Mucosa of rectum (tissue), 2 donors: ENCODE measurements around the gene CPSF4.
"Not testable (repeated sequence)": the region's sequence is repeated elsewhere in the genome, so short reads cannot be mapped to it uniquely, and the experiment has no call there.

Experiments
- H3K27ac ChIP-seq, 2 donors: one replicate each; pipeline ENCODE4 v1.7.0; 2013; ENCODE audit warnings: inconsistent platforms in 2 of 2, low read depth in 2 of 2, low read length in 2 of 2
- H3K27me3 ChIP-seq, 2 donors: one replicate each; pipeline ENCODE4 v1.7.0; 2013; ENCODE audit warnings: low read length in 2 of 2; ENCODE audit not compliant: control insufficient read depth in 2 of 2, insufficient read depth in 2 of 2
- H3K36me3 ChIP-seq, 2 donors: one replicate each; pipeline ENCODE4 v1.7.0; 2013; ENCODE audit warnings: low read length in 2 of 2; ENCODE audit not compliant: control insufficient read depth in 2 of 2, insufficient read depth in 2 of 2
- H3K4me1 ChIP-seq, 2 donors: one replicate each; pipeline ENCODE4 v1.7.0; 2013; ENCODE audit warnings: low read length in 2 of 2, mild to moderate bottlenecking in 1 of 2; ENCODE audit not compliant: control insufficient read depth in 2 of 2, insufficient read depth in 2 of 2
- H3K4me3 ChIP-seq, 2 donors: one replicate each; pipeline ENCODE4 v1.7.0; 2013; ENCODE audit warnings: low read length in 2 of 2
- H3K9ac ChIP-seq, 2 donors: one replicate each; pipeline ENCODE4 v1.7.0; 2013; ENCODE audit warnings: low read length in 2 of 2, low read depth in 1 of 2, mild to moderate bottlenecking in 1 of 2
- H3K9me3 ChIP-seq, 2 donors: one replicate each; pipeline ENCODE4 v1.7.0; 2013; ENCODE audit warnings: low read length in 2 of 2; ENCODE audit not compliant: control insufficient read depth in 2 of 2
- donor health status: healthy.
- donor health status: Normal muscosa, but diverticular disease.

The CPSF4 gene

DNA sequence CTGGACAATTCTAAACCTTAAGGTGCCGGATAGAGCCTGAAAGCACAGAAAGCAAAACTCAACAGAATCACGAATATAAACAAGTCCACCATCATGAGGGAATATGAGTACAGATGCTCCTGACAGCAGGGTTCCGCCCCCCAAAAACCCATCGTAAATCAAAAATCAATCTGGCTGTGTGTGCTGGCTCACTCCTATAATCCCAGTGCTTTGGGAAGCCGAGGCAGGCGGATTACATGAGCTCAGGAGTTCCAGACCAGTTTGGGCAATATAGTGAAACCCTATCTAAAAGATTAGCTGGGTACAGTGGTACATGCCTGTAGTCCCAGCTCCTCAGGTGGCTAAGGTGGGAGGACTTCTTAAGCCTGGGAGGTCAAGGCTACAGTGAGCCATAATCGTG is 17.8 kb upstream of the CPSF4 start:
- Histone ChIP-seq H3K36me3 (peaks cover 67 to 68% of the 10 kb centered on the region in 2 donors), H3K4me3 (no peak overlapping the region), H3K9ac (no peak overlapping the region), H3K4me1 (peaks cover 0 to 3% of the 10 kb centered on the region in 2 donors), H3K27ac (no peak overlapping the region), H3K9me3 (no peaks in the 10 kb centered on the region), H3K27me3 (no peaks in the 10 kb centered on the region)

- Histone ChIP-seq H3K27me3 (no peaks in the 10 kb centered on the region), H3K9ac (no peak overlapping the region), H3K36me3 (peaks cover 56% of the 10 kb centered on the region in 2 donors), H3K4me3 (no peak overlapping the region), H3K4me1 (peaks cover 0 to 3% of the 10 kb centered on the region in 2 donors), H3K9me3 (no peaks in the 10 kb centered on the region), H3K27ac (no peak overlapping the region)
Observed at GRCh38 chr7:99422186-99422585, 16.6 kb upstream of the CPSF4 start.

DNA sequence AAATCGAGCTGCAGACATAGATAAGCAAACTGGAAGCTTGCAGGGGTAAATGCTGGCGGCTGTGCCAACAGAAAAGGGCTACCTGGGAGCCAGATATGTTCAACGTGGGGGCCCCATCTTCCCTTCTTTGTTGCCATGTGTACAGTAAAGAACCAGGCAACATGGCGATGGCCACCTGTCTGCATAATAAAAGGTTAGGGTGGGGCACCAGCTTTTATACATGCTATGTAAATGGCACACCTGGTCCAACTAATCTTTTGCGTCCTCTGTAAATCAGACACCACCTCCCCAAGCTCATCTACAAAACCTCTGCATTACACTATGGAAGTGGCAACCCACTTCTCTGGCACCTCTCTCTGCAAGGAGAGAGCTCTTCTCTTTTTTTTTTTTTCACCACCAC is 16.1 kb upstream of the CPSF4 start:
- no peaks in the 10 kb centered on the region for H3K27me3 ChIP-seq
- H3K9me3 ChIP-seq: no peaks in the 10 kb centered on the region
- H3K27ac ChIP-seq: no peak overlapping the region
- H3K4me1 ChIP-seq: peaks cover 0 to 3% of the 10 kb centered on the region in 2 donors
- no peak overlapping the region for H3K4me3 ChIP-seq
- H3K9ac ChIP-seq: no peak overlapping the region
- H3K36me3 ChIP-seq: peaks cover 52% of the 10 kb centered on the region in 2 donors

DNA sequence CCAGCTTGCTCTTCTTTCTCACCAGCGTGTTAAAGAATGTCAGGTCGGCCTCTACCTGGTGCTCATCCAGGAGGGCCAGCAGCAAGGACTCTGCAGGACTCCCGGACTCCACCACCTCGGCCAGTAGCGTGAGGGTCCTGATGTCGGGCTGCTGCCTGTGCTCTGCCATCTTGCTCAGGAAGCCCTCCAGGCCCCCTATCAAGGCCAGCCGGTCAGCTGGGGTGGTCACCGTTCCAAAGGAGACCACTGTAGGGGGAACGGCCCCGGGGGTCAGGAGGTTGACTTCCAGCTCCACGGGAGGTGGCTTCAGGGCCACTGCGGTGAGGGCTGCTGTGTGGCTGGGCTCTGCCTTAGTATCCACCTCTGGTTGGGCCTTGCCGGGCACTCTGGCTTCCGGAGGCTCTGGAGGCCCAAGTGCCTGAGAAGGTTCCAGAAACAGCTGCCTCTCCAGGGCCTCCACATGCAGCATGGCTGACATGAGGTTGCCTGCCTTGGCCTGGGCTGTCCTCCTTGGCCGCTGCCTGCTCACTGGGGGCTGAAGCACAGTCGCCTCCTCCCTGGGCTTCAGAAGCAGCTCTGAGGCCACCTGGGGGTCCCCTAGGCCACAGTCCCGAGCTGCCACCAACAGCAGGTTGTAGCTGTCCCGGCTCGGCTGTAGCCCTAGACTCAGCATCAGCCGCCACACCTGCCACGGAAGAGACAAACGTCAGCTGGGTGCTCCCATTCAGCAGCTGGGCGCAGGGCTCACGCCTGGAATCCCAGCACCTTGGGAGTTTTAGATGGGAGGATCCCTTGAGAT is 13.6 kb upstream of the CPSF4 start:
- no peak overlapping the region for H3K27ac ChIP-seq
- H3K36me3 ChIP-seq: peaks cover 43 to 44% of the 10 kb centered on the region in 2 donors
- no peak overlapping the region for H3K4me3 ChIP-seq
- H3K4me1 ChIP-seq: peaks cover 0 to 3% of the 10 kb centered on the region in 2 donors
- H3K9ac ChIP-seq: no peak overlapping the region
- H3K27me3 ChIP-seq: no peaks in the 10 kb centered on the region
- H3K9me3 ChIP-seq: no peaks in the 10 kb centered on the region

DNA sequence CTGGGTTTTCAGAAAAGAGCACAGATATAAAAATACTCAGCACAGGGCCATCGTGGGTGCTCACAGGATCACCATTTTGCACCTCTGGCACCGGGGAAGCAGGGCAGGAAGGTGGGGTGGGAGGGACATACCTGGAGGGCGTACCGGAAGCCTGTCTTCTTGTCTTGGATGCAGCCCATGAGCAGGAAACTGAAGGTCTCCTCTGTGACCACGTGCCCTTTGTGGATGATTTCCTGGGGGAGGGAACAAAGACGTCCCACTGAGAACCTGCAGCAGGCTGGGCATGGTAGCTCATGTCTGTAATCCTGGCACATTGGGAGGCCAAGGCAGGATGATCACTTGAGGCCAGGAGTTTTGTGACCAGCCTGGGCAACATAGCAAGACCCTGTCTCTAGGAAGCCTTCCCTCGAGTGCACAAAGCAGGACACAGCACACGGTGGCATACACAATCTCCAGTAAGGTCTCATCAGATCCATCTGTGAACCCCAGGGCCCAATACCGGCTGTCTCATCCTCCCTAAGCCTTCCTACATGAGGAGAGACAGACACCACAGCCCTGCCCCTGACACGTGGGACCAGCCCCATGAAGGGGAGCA is 9.7 kb upstream of the CPSF4 start:
- Histone ChIP-seq H3K36me3 (peaks cover 44 to 45% of the 10 kb centered on the region in 2 donors), H3K9me3 (no peaks in the 10 kb centered on the region), H3K4me1 (no peaks in the 10 kb centered on the region)

DNA sequence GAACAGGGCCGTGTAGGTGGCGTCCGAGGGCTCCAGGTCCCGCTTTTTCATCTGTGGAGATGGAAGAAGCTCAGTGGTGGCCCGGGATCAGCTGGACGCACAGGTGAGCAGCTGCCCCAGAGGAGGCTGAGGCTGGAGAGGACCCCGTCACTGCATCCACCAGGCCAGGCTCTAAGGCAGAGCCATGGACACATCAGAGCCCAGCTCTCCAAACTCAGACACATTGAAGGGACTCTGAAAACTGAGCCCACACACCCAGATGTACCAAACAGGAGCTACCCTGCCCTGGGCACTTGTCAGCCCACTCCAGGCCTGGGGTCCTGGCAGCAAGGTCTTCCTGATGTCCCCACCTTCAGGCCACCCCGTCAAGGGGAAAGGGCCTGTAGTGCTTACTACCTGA is 9.0 kb upstream of the CPSF4 start:
- no peak overlapping the region for H3K9ac ChIP-seq
- peaks cover 40% of the 10 kb centered on the region in 2 donors for H3K36me3 ChIP-seq
- no peaks in the 10 kb centered on the region for H3K9me3 ChIP-seq
- H3K4me3 ChIP-seq: no peak overlapping the region
- no peak overlapping the region for H3K27ac ChIP-seq
- no peaks in the 10 kb centered on the region for H3K4me1 ChIP-seq
- H3K27me3 ChIP-seq: no peaks in the 10 kb centered on the region

More for the DNA sequence above, 9.7 kb upstream of the CPSF4 start:
- Histone ChIP-seq H3K9ac (no peak overlapping the region), H3K27me3 (no peaks in the 10 kb centered on the region), H3K27ac (no peak overlapping the region), H3K4me3 (no peak overlapping the region)

GRCh38 chr7:99431756-99432540 is 6.8 kb upstream of the CPSF4 start:
- not testable (repeated sequence) for H3K9ac ChIP-seq, H3K27me3 ChIP-seq, H3K27ac ChIP-seq, H3K9me3 ChIP-seq, H3K4me1 ChIP-seq, H3K4me3 ChIP-seq
- peaks cover 36 to 38% of the 10 kb centered on the region in 2 donors for H3K36me3 ChIP-seq

- H3K9ac ChIP-seq: no peak overlapping the region
- H3K4me3 ChIP-seq: no peak overlapping the region
- H3K27ac ChIP-seq: no peak overlapping the region
- no peaks in the 10 kb centered on the region for H3K9me3 ChIP-seq
- H3K27me3 ChIP-seq: no peaks in the 10 kb centered on the region
- H3K36me3 ChIP-seq: peaks cover 36 to 38% of the 10 kb centered on the region in 2 donors
- H3K4me1 ChIP-seq: peaks cover 6% of the 10 kb centered on the region in 2 donors
Observed at GRCh38 chr7:99433158-99433557, 5.6 kb upstream of the CPSF4 start.

DNA sequence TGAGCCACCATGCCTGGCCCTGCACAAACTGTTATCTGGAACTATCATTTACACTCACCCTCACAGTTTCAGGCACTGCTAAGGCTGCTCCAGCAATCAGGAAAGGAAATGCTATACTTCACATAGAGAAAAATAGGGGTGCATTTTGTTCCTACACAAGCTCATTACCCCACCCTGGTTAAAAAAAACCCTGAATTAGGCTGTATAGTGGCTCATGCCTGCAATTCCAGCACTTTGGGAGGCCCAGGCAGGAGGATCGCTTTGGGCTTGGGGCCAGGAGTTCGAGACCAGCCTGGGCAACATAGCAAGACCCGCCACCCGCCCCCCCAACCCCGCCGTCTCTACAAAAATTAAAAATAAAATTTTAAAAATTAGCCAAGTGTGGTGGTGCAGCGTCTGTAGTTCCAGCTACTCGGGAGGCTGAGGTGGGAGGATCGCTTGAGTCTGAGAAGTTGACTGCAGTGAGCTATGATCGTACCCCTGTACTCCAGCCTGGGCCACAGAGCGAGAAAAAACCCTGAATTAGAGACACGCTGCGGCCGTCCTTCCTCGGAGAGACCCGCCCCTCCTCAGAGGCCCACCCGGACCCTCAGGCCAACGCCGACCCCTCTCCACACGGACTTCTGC is 684 bp upstream of the CPSF4 start:
- peak overlapping the region; percentile 77 to 90 for H3K4me3 ChIP-seq
- H3K27me3 ChIP-seq: no peaks in the 10 kb centered on the region
- H3K9me3 ChIP-seq: no peaks in the 10 kb centered on the region
- H3K9ac ChIP-seq: peak overlapping the region; percentile 75 to 88
- H3K27ac ChIP-seq: peak overlapping the region; percentile 32 to 74
- peaks cover 8 to 17% of the 10 kb centered on the region in 2 donors for H3K36me3 ChIP-seq
- H3K4me1 ChIP-seq: peaks cover 16 to 17% of the 10 kb centered on the region in 2 donors
